HG03039 (cell line): ENCODE measurements around the gene CEMP1.
A peak's percentile ranks its signal among the peaks of the same experiment; 100 is the strongest.

Experiments used
- ATAC-seq: cut with Tn5 transposase; IDR thresholded peaks from one replicate; pipeline ENCODE4 v1.9.1; 2021; ENCODE audit warnings: mild to moderate bottlenecking, moderate library complexity; ENCODE audit not compliant: unreplicated experiment

Gene CEMP1

DNA sequence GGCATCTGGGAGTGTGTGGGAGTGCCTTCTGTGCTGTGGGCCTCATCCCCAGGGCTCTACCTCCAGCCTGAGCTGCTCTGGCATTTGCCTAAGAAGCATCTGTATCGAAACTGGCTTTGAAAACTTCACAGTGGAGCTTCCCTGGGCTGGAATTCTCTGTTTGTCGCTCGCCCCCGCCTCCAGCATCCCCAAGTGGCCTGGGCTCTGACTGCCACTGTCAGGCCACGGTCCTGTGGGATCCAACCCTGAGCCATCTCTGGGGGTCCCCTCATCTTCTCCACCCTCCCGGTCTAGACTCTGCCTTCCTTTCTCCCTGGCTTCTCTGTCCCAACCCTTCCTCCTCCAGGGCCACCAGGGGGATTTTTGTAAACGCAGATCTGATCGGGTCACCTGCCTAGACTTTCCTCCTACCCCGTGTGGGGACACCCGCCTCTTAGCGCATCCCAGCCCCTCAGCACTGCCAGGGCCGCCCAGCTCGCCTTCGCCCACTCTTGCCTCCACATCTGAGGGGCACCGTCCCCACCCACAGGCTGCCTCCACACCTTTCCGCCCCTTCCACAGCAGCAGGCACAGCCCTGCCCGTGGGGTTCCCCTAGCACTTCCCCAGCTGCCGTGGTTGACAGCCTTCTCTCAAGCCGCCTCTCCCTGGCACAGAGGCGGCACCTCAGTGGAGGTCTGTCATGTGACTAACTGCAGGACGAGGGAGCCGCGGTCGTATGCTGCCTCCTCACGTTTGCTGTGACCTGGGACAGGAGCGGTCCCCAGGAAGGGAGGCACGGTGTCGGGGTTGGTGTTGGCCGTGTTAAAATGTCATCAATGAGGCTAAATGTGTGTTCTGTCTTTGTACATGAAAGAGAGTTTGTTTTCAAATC lies 44.3 kb downstream of the CEMP1 start:
- ATAC-seq: peak; percentile 54

DNA sequence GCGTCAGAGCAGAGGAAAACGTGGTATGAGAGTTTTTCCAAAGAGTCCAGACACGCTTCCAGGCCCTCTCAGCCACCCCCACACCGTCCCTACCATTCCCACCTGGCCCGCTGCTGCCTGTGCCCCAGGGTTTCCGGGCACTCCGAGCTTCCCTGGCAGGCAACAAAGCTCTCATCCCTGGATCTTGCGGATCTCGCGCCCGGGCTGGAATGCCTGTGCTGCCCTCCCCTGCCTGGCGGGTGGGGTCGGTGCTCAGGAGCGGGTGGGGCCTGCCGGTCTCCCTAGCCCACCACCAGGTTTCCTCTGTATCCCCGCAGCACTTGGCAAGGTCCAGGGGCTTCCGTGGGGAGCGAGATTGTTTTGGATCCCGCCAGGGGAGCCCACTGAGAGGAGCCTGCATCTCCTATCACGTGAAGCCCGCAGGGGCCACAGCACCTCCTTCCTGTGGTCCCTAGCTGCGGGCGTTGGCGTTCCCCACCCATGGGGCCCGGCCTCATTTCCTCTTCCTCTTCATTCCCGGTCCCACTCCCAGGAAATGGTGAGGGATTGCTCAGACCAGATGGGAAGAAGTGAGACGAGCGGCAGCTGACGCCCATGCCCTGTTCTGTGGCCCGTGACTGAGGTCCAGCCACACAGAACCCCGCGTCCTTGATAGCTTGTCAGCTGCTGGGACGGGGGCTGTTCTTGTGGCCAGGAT lies 45.2 kb downstream of the CEMP1 start:
- ATAC-seq: no peak

DNA sequence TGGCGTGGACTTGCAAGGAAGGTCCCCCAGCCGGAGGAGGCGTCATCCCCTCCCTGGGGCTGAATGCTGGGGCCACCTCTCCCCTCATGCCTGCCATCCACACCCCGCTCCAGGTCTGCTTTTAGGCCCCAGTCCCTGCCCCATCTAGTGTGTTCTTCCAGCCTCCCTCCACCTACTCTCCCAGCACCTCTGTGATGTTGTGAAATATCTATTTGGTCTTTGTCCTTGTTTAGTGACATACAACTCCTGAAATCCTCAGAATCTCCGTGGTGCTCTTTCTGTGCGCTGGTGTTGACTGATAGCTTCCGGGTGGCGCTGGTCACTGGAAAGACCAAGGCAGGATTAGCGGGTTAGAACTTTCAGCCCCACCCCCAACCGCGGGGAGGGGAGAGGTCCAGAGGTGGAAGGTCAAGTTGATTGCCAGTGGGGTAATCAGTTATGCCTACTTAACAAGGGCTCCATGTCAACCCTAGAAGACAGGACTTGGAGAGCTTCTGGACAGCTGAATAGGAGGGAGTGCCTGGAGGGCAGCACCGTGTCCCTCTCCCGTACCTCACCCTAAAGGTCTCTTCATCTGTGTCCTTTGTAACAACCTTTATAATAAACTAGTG lies 46.2 kb downstream of the CEMP1 start:
- no peak for ATAC-seq

DNA sequence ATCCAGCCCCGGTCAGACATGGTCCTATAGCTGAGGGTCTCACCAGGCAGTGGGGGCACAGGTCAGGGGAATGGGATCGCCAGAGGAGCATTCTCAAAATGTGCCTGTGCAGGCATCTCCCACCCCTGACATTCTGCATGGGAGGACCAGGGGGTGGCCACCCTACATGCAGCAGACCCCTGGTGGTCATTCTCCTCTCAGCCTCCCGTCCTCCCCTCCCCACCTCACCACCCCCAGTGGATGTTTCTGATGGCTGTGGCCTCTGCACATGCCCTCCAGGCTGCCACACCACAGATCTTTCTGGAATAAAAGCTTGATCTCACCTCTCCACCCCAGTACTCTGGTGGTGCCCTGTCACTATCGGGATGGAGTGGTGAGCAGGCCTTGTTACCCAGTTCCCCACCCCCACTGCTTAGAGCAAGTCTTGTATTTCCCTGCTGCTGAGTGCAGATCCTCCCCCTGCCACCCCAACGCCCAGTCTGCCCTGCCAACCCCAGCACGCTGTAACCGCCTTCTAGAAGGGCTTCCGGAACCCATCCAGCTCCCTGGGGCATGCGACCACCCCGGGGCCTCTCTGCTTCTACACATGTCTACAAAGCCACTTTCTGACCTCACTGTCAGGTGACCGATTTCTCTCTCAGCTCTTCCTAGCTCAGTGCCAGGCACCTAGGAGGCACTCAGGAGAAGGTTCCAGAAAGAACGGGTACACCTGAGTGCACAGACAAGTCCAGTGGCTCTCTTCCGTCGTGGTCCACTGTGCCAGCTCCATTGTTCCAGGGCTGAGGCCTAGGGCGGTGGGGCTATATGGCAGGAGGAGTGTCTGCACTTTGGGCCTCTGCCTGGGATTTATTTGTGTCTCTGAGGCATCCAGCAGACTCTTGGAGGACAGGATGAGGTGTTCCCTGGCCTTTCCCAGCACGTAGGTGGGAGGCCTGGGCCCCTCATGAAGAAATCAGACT lies 47.0 kb downstream of the CEMP1 start:
- ATAC-seq: no peak

DNA sequence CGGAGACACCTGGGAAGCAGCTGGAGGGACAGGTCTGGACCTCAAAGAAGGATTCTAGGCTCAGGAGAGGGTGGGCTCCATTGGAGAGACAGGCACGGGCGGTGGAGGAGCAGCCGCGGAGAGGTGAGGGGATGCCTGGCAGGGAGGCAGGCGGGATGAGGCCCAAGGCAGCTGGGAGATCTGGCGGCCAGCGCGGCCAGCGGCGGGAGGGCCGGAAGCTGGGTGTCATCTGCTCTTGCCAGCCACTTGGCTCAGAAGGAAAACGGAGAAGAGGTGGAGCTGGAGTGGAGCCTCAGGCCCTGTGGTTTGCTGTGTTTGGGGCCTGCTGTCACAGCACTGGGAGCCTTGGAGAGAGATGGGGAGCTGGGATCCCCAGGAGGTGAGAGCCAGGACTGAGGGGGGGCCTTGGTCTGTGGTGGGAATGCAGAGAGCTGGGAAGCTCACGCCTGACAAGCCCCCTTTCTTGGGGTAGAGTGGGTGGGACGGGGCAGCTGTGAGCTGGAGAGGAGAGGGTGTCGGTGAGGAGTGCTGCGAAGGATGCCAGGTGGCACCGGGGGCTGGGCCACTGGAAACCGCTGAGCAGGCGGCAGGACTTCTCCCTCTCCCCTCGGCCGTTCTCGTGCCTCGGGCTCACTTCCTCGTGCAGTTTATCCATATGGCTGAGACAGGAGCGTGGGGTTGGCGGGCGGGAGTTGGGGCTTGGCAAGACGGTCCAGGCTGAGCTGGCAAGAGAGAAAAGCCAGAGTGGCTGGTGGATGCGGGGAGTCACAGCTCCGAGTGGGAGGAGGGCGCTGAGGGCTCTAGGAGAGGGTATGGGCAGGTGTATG lies 48.3 kb downstream of the CEMP1 start:
- no peak for ATAC-seq

DNA sequence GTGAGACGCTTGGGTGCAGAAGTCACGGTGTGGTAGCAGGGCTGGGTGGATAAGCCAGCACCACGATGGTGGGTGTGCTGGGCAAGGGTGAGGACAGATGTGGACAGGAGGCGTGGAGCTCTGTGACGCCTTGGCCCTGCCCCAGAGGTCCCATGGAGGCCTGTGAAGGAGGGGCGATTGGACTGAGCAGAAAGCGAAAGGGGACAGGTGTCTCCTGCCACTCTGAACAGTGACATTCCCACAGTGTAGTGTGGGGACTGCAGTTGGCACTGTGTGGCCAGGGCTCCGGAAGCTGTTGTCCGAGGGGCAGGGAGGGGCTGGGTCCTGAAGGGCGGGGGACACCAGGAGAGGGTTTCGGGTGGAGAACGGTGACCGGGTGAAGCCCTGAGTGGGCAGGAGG lies 49.0 kb downstream of the CEMP1 start:
- ATAC-seq: no peak

DNA sequence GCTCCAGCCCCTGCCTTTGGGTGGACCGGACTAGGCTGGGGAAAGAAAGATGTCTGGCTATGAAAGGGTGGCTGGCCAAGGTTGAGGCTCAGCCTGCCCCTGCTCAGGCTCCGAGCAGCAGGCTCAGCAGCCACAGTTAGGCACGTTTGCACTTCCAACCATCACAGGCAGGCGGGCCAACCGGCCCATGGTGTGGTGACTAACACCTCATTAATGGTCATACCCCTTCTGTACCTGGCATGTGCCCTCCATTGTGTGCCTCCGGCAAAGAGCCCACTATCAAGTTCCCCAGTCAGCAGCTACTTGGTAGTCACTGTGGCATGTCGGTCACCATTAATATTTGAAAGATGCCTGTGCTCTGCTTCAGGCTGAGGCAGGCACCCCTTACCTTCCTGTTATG lies 49.5 kb downstream of the CEMP1 start:
- no peak for ATAC-seq

DNA sequence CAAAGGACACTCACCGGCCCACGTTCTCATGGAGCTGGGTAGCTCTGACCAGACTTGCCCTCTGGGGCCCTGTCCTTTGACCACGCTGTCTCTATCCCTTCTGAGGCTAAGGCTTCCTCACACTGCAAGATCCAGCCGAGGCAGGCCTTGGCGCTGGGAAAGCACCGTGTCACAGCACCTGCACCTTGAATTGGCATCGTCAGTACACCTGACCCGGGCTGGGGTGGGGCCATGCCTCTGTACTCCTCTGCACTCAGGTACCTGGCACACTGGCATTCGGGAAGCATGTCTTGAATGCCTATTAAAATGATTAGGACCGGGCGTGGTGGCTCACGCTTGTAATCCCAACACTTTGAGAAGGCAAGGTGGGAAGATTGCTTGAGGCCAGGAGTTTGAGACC lies 50.3 kb downstream of the CEMP1 start:
- ATAC-seq: no peak
